ENCODE results near the gene ABI1.

ABI1 gene

GRCh38 chr10:26881600-26882331, 21.0 kb upstream of the ABI1 start:
- no peak for DNase-seq (ENCODE audit: low spot score)
- H3K4me3 ChIP-seq: no peak overlapping the region
- H3K27ac ChIP-seq: no peak overlapping the region
- TF ChIP-seq CTCF (IDR thresholded peaks at IDR 0.05): no peak

- no peak overlapping the region for H3K27ac ChIP-seq
- DNase-seq (ENCODE audit: low spot score): no peak
- TF ChIP-seq CTCF (IDR thresholded peaks at IDR 0.05): no peak
- no peak overlapping the region for H3K4me3 ChIP-seq
These were observed 19.0 kb upstream of the ABI1 start for GRCh38 chr10:26879744-26880143.

- no peak for TF ChIP-seq CTCF (IDR thresholded peaks at IDR 0.05)
- no peak overlapping the region for H3K4me3 ChIP-seq
- DNase-seq (ENCODE audit: low spot score): no peak
- H3K27ac ChIP-seq: no peak overlapping the region
These were observed 10.0 kb upstream of the ABI1 start for GRCh38 chr10:26870766-26871165.

- TF ChIP-seq CTCF (IDR thresholded peaks at IDR 0.05): no peak
- no peak for DNase-seq (ENCODE audit: low spot score)
- no peak overlapping the region for H3K27ac ChIP-seq
- H3K4me3 ChIP-seq: no peak overlapping the region
These were observed 8.8 kb upstream of the ABI1 start for GRCh38 chr10:26869528-26869927.

GRCh38 chr10:26863351-26864076, 2.8 kb upstream of the ABI1 start:
- Histone ChIP-seq H3K27ac (no peak overlapping the region), H3K4me3 (no peak overlapping the region)
- no peak for TF ChIP-seq CTCF (IDR thresholded peaks at IDR 0.05)
- no peak for DNase-seq (ENCODE audit: low spot score)

- H3K4me3 ChIP-seq: peak overlapping the region; percentile 86
- TF ChIP-seq CTCF (IDR thresholded peaks at IDR 0.05): peak; percentile 71
- H3K27ac ChIP-seq: no peak overlapping the region
- DNase-seq (ENCODE audit: low spot score): no peak
These were observed 644 bp upstream of the ABI1 start for GRCh38 chr10:26861205-26861998.
